Neural progenitor cell (in vitro differentiated cells): ENCODE data around the gene IFIT5. TPM values are rescaled to one million over a fixed set of nuclear protein-coding genes. Genes with fewer than 3 reads are reported as not detected.
"Not testable (repeated sequence)": the region's sequence is repeated elsewhere in the genome, so short reads cannot be mapped to it uniquely, and the experiment has no call there.

Experiments used
- DNase-seq: peaks from one replicate; pipeline ENCODE4 v3.0.0-alpha.2; 2016; ENCODE audit warnings: low spot score
- H2AFZ ChIP-seq: fragments of 200-600 bp; sonication (generic); replicated peaks from 2 replicates; pipeline ENCODE4 v1.6.1; 2016; ENCODE audit warnings: antibody characterized with exemption
- H3F3A ChIP-seq: fragments of 200-600 bp; sonication (generic); 2 replicates; pipeline ENCODE4 v1.6.1; 2016; ENCODE audit warnings: antibody characterized with exemption, low read depth
- H3K27ac ChIP-seq: fragments of 200-600 bp; sonication (generic); 2 replicates; pipeline ENCODE4 v1.5.1; 2016; ENCODE audit warnings: mild to moderate bottlenecking
- H3K27me3 ChIP-seq: fragments of 200-600 bp; sonication (generic); 2 replicates; pipeline ENCODE4 v1.6.1; 2016; ENCODE audit warnings: mild to moderate bottlenecking, moderate library complexity
- H3K36me3 ChIP-seq: fragments of 200-600 bp; sonication (generic); 2 replicates; pipeline ENCODE4 v1.5.1; 2016
- H3K4me1 ChIP-seq: fragments of 200-600 bp; sonication (generic); 2 replicates; pipeline ENCODE4 v1.6.1; 2016; ENCODE audit warnings: mixed run types
- H3K4me2 ChIP-seq: fragments of 200-600 bp; sonication (generic); 2 replicates; pipeline ENCODE4 v1.6.1; 2016
- H3K4me3 ChIP-seq: fragments of 200-600 bp; sonication (generic); 2 replicates; pipeline ENCODE4 v1.5.1; 2016
- H3K79me2 ChIP-seq: fragments of 200-600 bp; sonication (generic); 2 replicates; pipeline ENCODE4 v1.6.1; 2016; ENCODE audit warnings: low read depth
- H3K9ac ChIP-seq: fragments of 200-600 bp; sonication (generic); 2 replicates; pipeline ENCODE4 v1.6.1; 2016
- H3K9me3 ChIP-seq: fragments of 200-600 bp; sonication (generic); 2 replicates; pipeline ENCODE4 v1.5.1; 2016; ENCODE audit warnings: low read depth
- H4K20me1 ChIP-seq: fragments of 200-600 bp; sonication (generic); 2 replicates; pipeline ENCODE4 v1.6.1; 2016; ENCODE audit warnings: low read depth
- H3K27ac Mint-ChIP-seq: 3 replicates; pipeline ENCODE4 v1.8.0; 2021; ENCODE audit warnings: mixed read lengths
- H3K27me3 Mint-ChIP-seq: 2 replicates; pipeline ENCODE4 v1.8.0; 2022; ENCODE audit warnings: low read depth, mild to moderate bottlenecking, inconsistent platforms, moderate library complexity, mixed read lengths; ENCODE audit not compliant: insufficient read depth
- H3K36me3 Mint-ChIP-seq: 3 replicates; pipeline ENCODE4 v1.8.0; 2021; ENCODE audit warnings: mixed read lengths
- H3K4me1 Mint-ChIP-seq: 3 replicates; pipeline ENCODE4 v1.8.0; 2021; ENCODE audit warnings: mixed read lengths
- H3K4me3 Mint-ChIP-seq: 3 replicates; pipeline ENCODE4 v1.8.0; 2021; ENCODE audit warnings: mild to moderate bottlenecking, moderate library complexity, mixed read lengths
- H3K9me3 Mint-ChIP-seq: 3 replicates; pipeline ENCODE4 v1.8.0; 2020; ENCODE audit warnings: mixed read lengths
- CTCF ChIP-seq: fragments of 200-600 bp; sonication (generic); IDR thresholded peaks from 2 replicates; pipeline ENCODE4 v1.5.1; 2017; ENCODE audit warnings: antibody characterized with exemption, mild to moderate bottlenecking
- EZH2 ChIP-seq: fragments of 200-600 bp; sonication (generic); IDR thresholded peaks from 2 replicates; pipeline ENCODE4 v1.6.1; 2017; ENCODE audit warnings: antibody characterized with exemption, mild to moderate bottlenecking, moderate library complexity
- EZH2phosphoT487 ChIP-seq: fragments of 200-600 bp; sonication (generic); IDR thresholded peaks from 2 replicates; pipeline ENCODE4 v1.6.1; 2017; ENCODE audit warnings: antibody characterized with exemption
- total RNA-seq: library from RNA; depleted of rRNA; stranded (reverse); fragments of >200 nt; gene quantifications from 2 replicates; pipeline ENCODE4 v1.2.3, GENCODE V29; 2015; ENCODE audit warnings: low replicate concordance

Gene IFIT5
- total RNA-seq, 1 donor from 2014 or later, result 7.0 TPM

- H3K4me1 ChIP-seq, result no peaks in the 10 kb centered on the region
- Mint-ChIP-seq H3K4me1 (no peaks in the 10 kb centered on the region), H3K27me3 (peaks cover 7% of the 10 kb centered on the region), H3K4me3 (no peak overlapping the region), H3K9me3 (peaks cover 24% of the 10 kb centered on the region), H3K36me3 (peaks cover 33% of the 10 kb centered on the region), H3K27ac (no peak overlapping the region)
- no peaks in the 10 kb centered on the region for H3K36me3 ChIP-seq
- no peak overlapping the region for H3K27ac ChIP-seq
- H3F3A ChIP-seq, result no peaks in the 10 kb centered on the region
- DNase-seq, result no peak
- no peak for TF ChIP-seq EZH2
- no peak for TF ChIP-seq CTCF
- TF ChIP-seq EZH2phosphoT487, result no peak
- no peaks in the 10 kb centered on the region for H3K79me2 ChIP-seq
- no peaks in the 10 kb centered on the region for H3K27me3 ChIP-seq
- no peak overlapping the region for H3K4me2 ChIP-seq
- H3K9me3 ChIP-seq, result no peaks in the 10 kb centered on the region
- H2AFZ ChIP-seq, result no peak overlapping the region
- H3K4me3 ChIP-seq, result no peak overlapping the region
- H4K20me1 ChIP-seq, result no peaks in the 10 kb centered on the region
- H3K9ac ChIP-seq, result no peak overlapping the region
These were observed 11.3 kb upstream of the IFIT5 start for GRCh38 chr10:89403043-89403442.

GRCh38 chr10:89404104-89405047 is 10.0 kb upstream of the IFIT5 start:
- Histone ChIP-seq H3K9ac (no peak overlapping the region), H3K27me3 (no peaks in the 10 kb centered on the region), H4K20me1 (no peaks in the 10 kb centered on the region), H3K36me3 (no peaks in the 10 kb centered on the region), H2AFZ (no peak overlapping the region), H3F3A (no peaks in the 10 kb centered on the region), H3K79me2 (no peaks in the 10 kb centered on the region), H3K4me3 (no peak overlapping the region), H3K27ac (no peak overlapping the region), H3K4me2 (no peak overlapping the region), H3K4me1 (no peaks in the 10 kb centered on the region), H3K9me3 (no peaks in the 10 kb centered on the region)
- TF ChIP-seq EZH2phosphoT487 (no peak), CTCF (no peak), EZH2 (no peak)
- H3K4me1 Mint-ChIP-seq, result no peaks in the 10 kb centered on the region
- peaks cover 31% of the 10 kb centered on the region for H3K36me3 Mint-ChIP-seq
- peaks cover 7% of the 10 kb centered on the region for H3K27me3 Mint-ChIP-seq
- H3K9me3 Mint-ChIP-seq, result peaks cover 15% of the 10 kb centered on the region
- no peak overlapping the region for H3K27ac Mint-ChIP-seq
- no peak for DNase-seq
- H3K4me3 Mint-ChIP-seq, result no peak overlapping the region

- H3K27me3 ChIP-seq, H3K9me3 Mint-ChIP-seq, H2AFZ ChIP-seq, H3K9ac ChIP-seq, H3K4me1 ChIP-seq, H4K20me1 ChIP-seq, H3K4me3 ChIP-seq, H3K27ac ChIP-seq, H3K4me1 Mint-ChIP-seq, H3K27me3 Mint-ChIP-seq, H3K27ac Mint-ChIP-seq, H3K4me3 Mint-ChIP-seq, H3K36me3 ChIP-seq, DNase-seq, H3K4me2 ChIP-seq, H3K79me2 ChIP-seq, H3F3A ChIP-seq, H3K9me3 ChIP-seq: not testable (repeated sequence)
- H3K36me3 Mint-ChIP-seq, result peaks cover 26% of the 10 kb centered on the region
These were observed 8.2 kb upstream of the IFIT5 start for GRCh38 chr10:89406178-89406577.

- not testable (repeated sequence) for H3K9me3 Mint-ChIP-seq, H3K9ac ChIP-seq, H3K4me3 Mint-ChIP-seq, H3K4me1 ChIP-seq, H2AFZ ChIP-seq, H3K4me2 ChIP-seq, DNase-seq, H3K27ac Mint-ChIP-seq, H3K36me3 ChIP-seq, H3K9me3 ChIP-seq, H3K27me3 Mint-ChIP-seq, H3K27ac ChIP-seq, H3K4me1 Mint-ChIP-seq, H3F3A ChIP-seq, H4K20me1 ChIP-seq, H3K4me3 ChIP-seq, H3K27me3 ChIP-seq, H3K79me2 ChIP-seq
- H3K36me3 Mint-ChIP-seq, result peaks cover 27% of the 10 kb centered on the region
These were observed 6.6 kb upstream of the IFIT5 start for GRCh38 chr10:89407792-89408191.

DNA sequence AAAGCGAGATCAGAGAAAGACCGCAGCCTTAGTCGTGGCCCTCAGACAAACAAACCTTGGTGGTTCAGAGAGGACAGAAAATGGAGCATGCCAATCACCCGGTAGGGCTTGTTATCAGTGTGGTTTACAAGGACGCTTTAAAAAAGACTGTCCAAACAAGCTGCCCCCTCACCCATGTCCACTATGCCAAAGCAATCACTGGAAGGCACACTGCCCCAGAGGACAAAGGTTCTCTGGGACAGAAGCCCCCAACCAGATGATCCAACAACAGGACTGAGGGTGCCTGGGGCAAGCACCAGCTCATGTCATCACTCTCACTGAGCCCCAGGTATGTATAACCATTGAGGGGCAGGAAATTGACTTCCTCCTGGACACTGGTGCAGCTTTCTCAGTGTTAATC is 5.1 kb upstream of the IFIT5 start:
- not testable (repeated sequence) for H3K4me1 ChIP-seq, H3K4me3 ChIP-seq, H3K9ac ChIP-seq, H3K27me3 Mint-ChIP-seq, H3K4me2 ChIP-seq, H3K27ac Mint-ChIP-seq, H3K36me3 ChIP-seq, H3K4me3 Mint-ChIP-seq, H3K27me3 ChIP-seq, H2AFZ ChIP-seq, DNase-seq, H3K9me3 Mint-ChIP-seq, H3K4me1 Mint-ChIP-seq, H3F3A ChIP-seq, H3K9me3 ChIP-seq, H3K27ac ChIP-seq, H4K20me1 ChIP-seq, H3K79me2 ChIP-seq
- H3K36me3 Mint-ChIP-seq, result peaks cover 20% of the 10 kb centered on the region

DNA sequence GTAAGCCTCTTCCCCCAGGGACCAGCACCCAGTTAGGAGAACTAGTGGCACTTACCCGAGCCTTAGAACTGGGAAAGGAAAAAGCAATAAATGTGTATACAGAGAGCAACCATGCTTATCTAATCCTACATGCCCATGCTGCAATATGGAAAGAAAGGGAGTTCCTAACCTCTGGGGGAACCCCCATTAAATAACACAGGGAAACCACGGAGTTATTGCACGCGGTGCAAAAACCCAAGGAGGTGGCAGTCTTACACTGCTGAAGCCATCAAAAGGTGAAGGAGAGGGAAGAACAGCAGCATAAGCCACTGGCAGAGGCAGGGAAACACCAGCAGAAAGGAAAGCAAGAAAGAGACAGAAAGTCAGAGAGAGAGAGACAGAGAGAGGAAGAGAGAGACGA is 3.8 kb upstream of the IFIT5 start:
- H3K79me2 ChIP-seq, H3K4me3 ChIP-seq, H3K4me3 Mint-ChIP-seq, H3K4me2 ChIP-seq, H3K27me3 Mint-ChIP-seq, H3K4me1 ChIP-seq, H2AFZ ChIP-seq, H3K4me1 Mint-ChIP-seq, H3K9me3 Mint-ChIP-seq, H4K20me1 ChIP-seq, H3K9me3 ChIP-seq, H3K36me3 ChIP-seq, DNase-seq, H3K27me3 ChIP-seq, H3K27ac Mint-ChIP-seq, H3K9ac ChIP-seq, H3K27ac ChIP-seq: not testable (repeated sequence)
- peaks cover 13% of the 10 kb centered on the region for H3F3A ChIP-seq
- peaks cover 12% of the 10 kb centered on the region for H3K36me3 Mint-ChIP-seq
